Stromal cell of bone marrow (primary cell): ENCODE measurements around the gene ANAPC1.
"Not testable (repeated sequence)": the region's sequence is repeated elsewhere in the genome, so short reads cannot be mapped to it uniquely, and the experiment has no call there.

ENCODE experiments used
- DNase-seq: peaks from one replicate; pipeline ENCODE4 v3.0.0-alpha.2; 2012; ENCODE audit warnings: low read depth

Gene ANAPC1

GRCh38 chr2:111903930-111904439 is 20.0 kb upstream of the ANAPC1 start:
- DNase-seq: no peak

GRCh38 chr2:111903516-111903915 is 19.5 kb upstream of the ANAPC1 start:
- no peak for DNase-seq

- no peak for DNase-seq
These were observed 16.9 kb upstream of the ANAPC1 start for GRCh38 chr2:111900859-111901258.

GRCh38 chr2:111898703-111899514 is 14.9 kb upstream of the ANAPC1 start:
- no peak for DNase-seq

GRCh38 chr2:111897924-111898702 is 14.1 kb upstream of the ANAPC1 start, which contains the start of gene MERTK:
MERTK (plus strand) TSS chr2:111898607; CDS start chr2:111898736, 129 bp downstream.
- no peak for DNase-seq

GRCh38 chr2:111897630-111897923 is 13.6 kb upstream of the ANAPC1 start:
- DNase-seq: no peak

GRCh38 chr2:111896576-111896975 is 12.6 kb upstream of the ANAPC1 start:
- DNase-seq: no peak

GRCh38 chr2:111896024-111896423 is 12.0 kb upstream of the ANAPC1 start:
- DNase-seq: no peak

GRCh38 chr2:111884592-111884964 is 585 bp upstream of the ANAPC1 start:
- DNase-seq: no peak

- not testable (repeated sequence) for DNase-seq
These were observed 11.2 kb downstream of the ANAPC1 start for GRCh38 chr2:111872806-111873205.

- DNase-seq: not testable (repeated sequence)
These were observed 18.9 kb downstream of the ANAPC1 start for GRCh38 chr2:111865124-111865523.

GRCh38 chr2:111860005-111860404 is 24.0 kb downstream of the ANAPC1 start:
- DNase-seq: not testable (repeated sequence)

- not testable (repeated sequence) for DNase-seq
These were observed 31.4 kb downstream of the ANAPC1 start for GRCh38 chr2:111852544-111852943.

GRCh38 chr2:111850646-111851045 is 33.3 kb downstream of the ANAPC1 start:
- peak; percentile 11 for DNase-seq

GRCh38 chr2:111839625-111840282 is 44.2 kb downstream of the ANAPC1 start:
- DNase-seq: not testable (repeated sequence)

- DNase-seq: not testable (repeated sequence)
These were observed 45.0 kb downstream of the ANAPC1 start for GRCh38 chr2:111838992-111839391.

- not testable (repeated sequence) for DNase-seq
These were observed 49.8 kb downstream of the ANAPC1 start for GRCh38 chr2:111834221-111834620.

GRCh38 chr2:111830479-111830878 is 53.5 kb downstream of the ANAPC1 start:
- not testable (repeated sequence) for DNase-seq

GRCh38 chr2:111828217-111828766 is 55.7 kb downstream of the ANAPC1 start:
- not testable (repeated sequence) for DNase-seq

GRCh38 chr2:111812970-111813622 is 70.9 kb downstream of the ANAPC1 start:
- DNase-seq: not testable (repeated sequence)

GRCh38 chr2:111790633-111791032 is 93.4 kb downstream of the ANAPC1 start:
- DNase-seq: not testable (repeated sequence)

GRCh38 chr2:111784081-111784480 is 99.9 kb downstream of the ANAPC1 start:
- DNase-seq: not testable (repeated sequence)
